Transverse colon (tissue), 4 donors: Measurements from ENCODE around the gene SNX13. TPM values are rescaled to one million over a fixed set of nuclear protein-coding genes. Genes with fewer than 3 reads are reported as not detected.

Experiments
- DNase-seq: peaks from one replicate; pipeline ENCODE4 v3.0.0-alpha.2; 2019
- H3K27ac ChIP-seq, 4 donors: fragments of 200-600 bp; sonication (generic); 2 replicates each; pipeline ENCODE4 v1.5.1; 2016 to 2018; ENCODE audit warnings: inconsistent platforms in 4 of 4
- H3K27me3 ChIP-seq: fragments of 200-600 bp; sonication (generic); 2 replicates; pipeline ENCODE4 v1.5.1; 2017; ENCODE audit warnings: inconsistent platforms
- H3K36me3 ChIP-seq, 4 donors: fragments of 200-600 bp; sonication (generic); 2 replicates each; pipeline ENCODE4 v1.5.1; 2017 to 2019; ENCODE audit warnings: inconsistent platforms in 4 of 4
- H3K4me1 ChIP-seq, 4 donors: fragments of 200-600 bp; sonication (generic); 2 replicates each; pipeline ENCODE4 v1.5.1; 2017 to 2020; ENCODE audit warnings: inconsistent platforms in 4 of 4
- H3K4me3 ChIP-seq, 4 donors: fragments of 200-600 bp; sonication (generic); 1 replicate in 1 of 4; 2 replicates in 3 of 4; pipeline versions ENCODE4 v1.5.1 to v1.6.1; 2017 to 2019; ENCODE audit warnings: inconsistent platforms in 4 of 4
- H3K9me3 ChIP-seq, 2 donors: fragments of 200-600 bp; sonication (generic); 2 replicates each; pipeline ENCODE4 v1.5.1; 2017 to 2019; ENCODE audit warnings: inconsistent platforms in 2 of 2
- CTCF ChIP-seq, 5 experiments: fragments of 200-600 bp in 3 of 5; fragments of 450-650 bp in 2 of 5; sonication (generic) in 3 of 5; IDR thresholded peaks; 1 replicate in 2 of 5; 2 replicates in 3 of 5; pipeline ENCODE4 v1.5.1; 2016 to 2017; ENCODE audit warnings: antibody characterized with exemption in 5 of 5, inconsistent platforms in 3 of 5, mild to moderate bottlenecking in 2 of 5, moderate library complexity in 1 of 5
- EP300 ChIP-seq: sonication (generic); formaldehyde crosslinking; IDR thresholded peaks from one replicate; pipeline ENCODE4 v1.6.1; 2017; ENCODE audit warnings: antibody characterized with exemption, low read depth
- POLR2A ChIP-seq: fragments of 450-650 bp; IDR thresholded peaks from one replicate; pipeline ENCODE4 v1.6.1; 2016; ENCODE audit warnings: antibody characterized with exemption, mild to moderate bottlenecking, moderate library complexity
- POLR2AphosphoS5 ChIP-seq, 3 donors: sonication (generic); formaldehyde crosslinking; IDR thresholded peaks; one replicate each; pipeline ENCODE4 v1.6.1; 2016; ENCODE audit warnings: antibody characterized with exemption in 3 of 3
- WGBS, 2 donors: methylation state at CpG; one replicate each; pipeline ENCODE4 v1.1.5; 2018; ENCODE audit warnings: low coverage in 1 of 2; 5-methylcytosine and 5-hydroxymethylcytosine counted together
- in situ Hi-C, 4 donors: fragments of 200-750 bp; cut with MboI; loops; one replicate each; pipeline versions ENCODE4 v1.15.0 to v1.15.1; 2017; ENCODE audit warnings: low sequenced_read_pairs in 3 of 4, low pct_ligation_motif_present in 1 of 4, low pct_unique_long_range_greater_than_20kb in 1 of 4
- intact Hi-C: fragments of 100-400 bp; cut with DNase I; formaldehyde crosslinking; loops from one replicate; pipeline ENCODE4 v1.15.1; 2023; ENCODE audit warnings: low total_unique reads
- total RNA-seq, 4 donors: library from RNA; depleted of rRNA; stranded (reverse); fragments of >200 nt; gene quantifications; one replicate each; pipeline ENCODE4 v1.1.0, GENCODE V29; 2016

SNX13 gene
- 10 to 100 TPM; 11.3 to 83.8 (median 69.0) TPM for total RNA-seq

- peak within 1 kb of the TSS; percentile 57 to 89 (median 74) for H3K4me3 ChIP-seq
- no peaks in the 10 kb centered on the region for H3K9me3 ChIP-seq
- intact Hi-C loops (no loop called here), in situ Hi-C loops (loop anchor here in 1 of 4 donors (25.0 kb wide), 1 partner anchor 653 kb away; the partner anchor contains the start of gene AHR)
- TF ChIP-seq POLR2AphosphoS5 (IDR thresholded peaks at IDR 0.05) (peak; percentile 84 to 91 (median 90)), CTCF (IDR thresholded peaks at IDR 0.05) (peak in 3 of 5 experiments; percentile 15 to 34 (median 32)), EP300 (no peak), POLR2A (peak; percentile 79)
- H3K36me3 ChIP-seq: no peaks in the 10 kb centered on the region
- peak; percentile 92 for DNase-seq
- 0% methylated on average over 36 of the region's 66 CpGs; no CpG with 5 or more reads in 1 of the 2 donors for WGBS, 2 donors
- no peaks in the 10 kb centered on the region for H3K27me3 ChIP-seq
- H3K4me1 ChIP-seq: peaks cover 6 to 46% (median 16%) of the 10 kb centered on the region in 4 donors
- H3K27ac ChIP-seq: peak within 1 kb of the TSS; percentile 91 to 96 (median 92)
These were observed at the start of gene SNX13 for GRCh38 chr7:17940302-17940883. SNX13 (minus strand) TSS chr7:17940494; CDS start chr7:17940295, 199 bp downstream.

- in situ Hi-C loops (no loop called here), intact Hi-C loops (no loop called here)
These were observed 49.3 kb upstream of the SNX13 start for GRCh38 chr7:17989546-17989945.

GRCh38 chr7:17988858-17989257 lies 48.6 kb upstream of the SNX13 start:
- no peaks in the 10 kb centered on the region for H3K27me3 ChIP-seq
- H3K4me3 ChIP-seq: no peak overlapping the region
- in situ Hi-C loops: no loop called here
- no peaks in the 10 kb centered on the region for H3K36me3 ChIP-seq
- H3K27ac ChIP-seq: peak overlapping the region in 1 of 4 donors; percentile 24
- TF ChIP-seq POLR2A (no peak), EP300 (no peak), CTCF (IDR thresholded peaks at IDR 0.05) (no peak), POLR2AphosphoS5 (IDR thresholded peaks at IDR 0.05) (no peak)
- WGBS, 2 donors: 88 to 93% methylated on average over 2 to 6 of the region's 6 CpGs
- H3K9me3 ChIP-seq: no peaks in the 10 kb centered on the region
- H3K4me1 ChIP-seq: peaks cover 4 to 39% (median 19%) of the 10 kb centered on the region in 4 donors
- intact Hi-C loops: no loop called here
- no peak for DNase-seq

More at GRCh38 chr7:17989546-17989945, 49.3 kb upstream of the SNX13 start:
- no peak for TF ChIP-seq POLR2A
- TF ChIP-seq POLR2AphosphoS5 (IDR thresholded peaks at IDR 0.05): no peak
- TF ChIP-seq CTCF (IDR thresholded peaks at IDR 0.05): no peak
- TF ChIP-seq EP300: no peak
- Histone ChIP-seq H3K4me1 (peaks cover 4 to 33% (median 14%) of the 10 kb centered on the region in 4 donors), H3K27ac (peak overlapping the region in 2 of 4 donors; percentile 16 to 24), H3K9me3 (no peaks in the 10 kb centered on the region), H3K27me3 (no peaks in the 10 kb centered on the region), H3K4me3 (no peak overlapping the region), H3K36me3 (no peaks in the 10 kb centered on the region)
- DNase-seq: peak; percentile 48
- 76 to 84% methylated on average over 2 to 5 of the region's 5 CpGs for WGBS, 2 donors

- peaks cover 4 to 45% (median 24%) of the 10 kb centered on the region in 4 donors for H3K4me1 ChIP-seq
- no peaks in the 10 kb centered on the region for H3K9me3 ChIP-seq
- DNase-seq: no peak
- no peak overlapping the region for H3K4me3 ChIP-seq
- no peaks in the 10 kb centered on the region for H3K27me3 ChIP-seq
- intact Hi-C loops (no loop called here), in situ Hi-C loops (no loop called here)
- H3K36me3 ChIP-seq: no peaks in the 10 kb centered on the region
- 90 to 97% methylated on average over 4 to 6 of the region's 6 CpGs for WGBS, 2 donors
- TF ChIP-seq EP300 (no peak), CTCF (IDR thresholded peaks at IDR 0.05) (no peak), POLR2AphosphoS5 (IDR thresholded peaks at IDR 0.05) (no peak), POLR2A (no peak)
- no peak overlapping the region for H3K27ac ChIP-seq
These were observed 47.8 kb upstream of the SNX13 start for GRCh38 chr7:17988141-17988540.
